Natural killer cell (primary cell): ENCODE data around the gene OMP. TPM values are rescaled to one million over a fixed set of nuclear protein-coding genes. Genes with fewer than 3 reads are reported as not detected.
A peak's percentile ranks its signal among the peaks of the same experiment; 100 is the strongest.
"Not testable (repeated sequence)": the region's sequence is repeated elsewhere in the genome, so short reads cannot be mapped to it uniquely, and the experiment has no call there.

Experiments used
- ATAC-seq, 3 donors: fragments of 150-1000 bp in 2 of 3; fragments of 200-7000 bp in 1 of 3; cut with Tn5 transposase; 1 replicate in 1 of 3; 2 replicates in 2 of 3; pipeline ENCODE4 v1.10.0; 2021; ENCODE audit warnings: mild to moderate bottlenecking in 2 of 3, moderate library complexity in 2 of 3
- DNase-seq, 2 donors: peaks; one replicate each; pipeline versions ENCODE4 v3.0.0 to v3.0.0-alpha.2; 2013 to 2021; ENCODE audit warnings: mixed read lengths in 1 of 2
- H3K27ac ChIP-seq: one replicate; pipeline ENCODE4 v1.5.1; 2013; ENCODE audit warnings: mild to moderate bottlenecking, low read length
- H3K27me3 ChIP-seq: one replicate; pipeline ENCODE4 v1.6.1; 2013; ENCODE audit warnings: low read length; ENCODE audit not compliant: control insufficient read depth, insufficient read depth
- H3K36me3 ChIP-seq: one replicate; pipeline ENCODE4 v1.6.1; 2013; ENCODE audit warnings: low read length; ENCODE audit not compliant: control insufficient read depth, insufficient read depth
- H3K4me1 ChIP-seq: one replicate; pipeline ENCODE4 v1.6.1; 2013; ENCODE audit warnings: low read length; ENCODE audit not compliant: control insufficient read depth, insufficient read depth
- H3K4me3 ChIP-seq: one replicate; pipeline ENCODE4 v1.5.1; 2013; ENCODE audit warnings: low read length
- H3K9me3 ChIP-seq: one replicate; pipeline ENCODE4 v1.6.1; 2013; ENCODE audit warnings: low read length; ENCODE audit not compliant: control insufficient read depth, insufficient read depth
- H3K27ac Mint-ChIP-seq, 2 donors: one replicate each; pipeline ENCODE4 v1.8.0; 2022; ENCODE audit warnings: mild to moderate bottlenecking in 2 of 2, mixed read lengths in 2 of 2, moderate library complexity in 1 of 2
- H3K27me3 Mint-ChIP-seq, 2 donors: one replicate each; pipeline ENCODE4 v1.8.0; 2022; ENCODE audit warnings: low read depth in 2 of 2, mixed read lengths in 2 of 2
- H3K36me3 Mint-ChIP-seq: one replicate; pipeline ENCODE4 v1.8.0; 2022; ENCODE audit warnings: mixed read lengths
- H3K4me1 Mint-ChIP-seq, 2 donors: one replicate each; pipeline ENCODE4 v1.8.0; 2022; ENCODE audit warnings: mixed read lengths in 2 of 2
- H3K4me3 Mint-ChIP-seq: one replicate; pipeline ENCODE4 v1.8.0; 2022; ENCODE audit warnings: mild to moderate bottlenecking, moderate library complexity, mixed read lengths
- H3K9me3 Mint-ChIP-seq, 2 donors: one replicate each; pipeline ENCODE4 v1.8.0; 2022; ENCODE audit warnings: mixed read lengths in 2 of 2
- CTCF ChIP-seq: fragments of 200-600 bp; IDR thresholded peaks from one replicate; pipeline ENCODE4 v1.8.0; 2022; ENCODE audit warnings: antibody characterized with exemption
- WGBS: methylation state at CpG from one replicate; pipeline ENCODE4 v1.1.7; 2013; ENCODE audit warnings: missing lambda C conversion rate; ENCODE audit not compliant: insufficient coverage; 5-methylcytosine and 5-hydroxymethylcytosine counted together
- intact Hi-C: fragments of 100-400 bp; cut with micrococcal nuclease; formaldehyde crosslinking; loops from one replicate; pipeline ENCODE4 v1.14.2; 2022
- total RNA-seq, 4 donors: library from RNA; stranded (reverse); fragments of 120-200 nt in 1 of 4; gene quantifications; one replicate each; pipeline versions ENCODE4 v1.2.3 to v1.2.4, GENCODE V29; 2013 to 2022

The OMP gene
- total RNA-seq, 3 donors from 2014 or later (not counting 1 experiment from before 2014, with no cell fraction given), result 0.82 to 1.4 (median 0.85) TPM

- Histone ChIP-seq H3K9me3 (no peaks in the 10 kb centered on the region), H3K4me3 (no peak overlapping the region), H3K4me1 (no peaks in the 10 kb centered on the region), H3K27me3 (no peaks in the 10 kb centered on the region), H3K36me3 (no peaks in the 10 kb centered on the region), H3K27ac (no peak overlapping the region)
- Mint-ChIP-seq H3K4me3 (no peak overlapping the region), H3K27me3 (no peaks in the 10 kb centered on the region), H3K36me3 (no peaks in the 10 kb centered on the region), H3K4me1 (peaks cover 9 to 15% of the 10 kb centered on the region in 2 donors), H3K9me3 (no peaks in the 10 kb centered on the region), H3K27ac (no peak overlapping the region)
- DNase-seq, result no peak
- no peak for ATAC-seq
- 90% methylated on average over 21 of the region's 21 CpGs for WGBS
- intact Hi-C loops, result no loop called here
- no peak for TF ChIP-seq CTCF
Observed at GRCh38 chr11:77095551-77096490, 6.8 kb upstream of the OMP start.

GRCh38 chr11:77096591-77097019 is 6.0 kb upstream of the OMP start:
- Mint-ChIP-seq H3K27ac (no peak overlapping the region), H3K27me3 (no peaks in the 10 kb centered on the region), H3K4me1 (peaks cover 4 to 13% of the 10 kb centered on the region in 2 donors), H3K4me3 (no peak overlapping the region), H3K36me3 (no peaks in the 10 kb centered on the region), H3K9me3 (no peaks in the 10 kb centered on the region)
- ATAC-seq (no peak), DNase-seq (no peak)
- Histone ChIP-seq H3K27ac (no peak overlapping the region), H3K27me3 (no peaks in the 10 kb centered on the region), H3K9me3 (no peaks in the 10 kb centered on the region), H3K4me3 (no peak overlapping the region), H3K4me1 (no peaks in the 10 kb centered on the region), H3K36me3 (no peaks in the 10 kb centered on the region)
- intact Hi-C loops, result no loop called here
- WGBS, result 91% methylated on average over 7 of the region's 8 CpGs
- TF ChIP-seq CTCF, result no peak

- DNase-seq, H3K9me3 ChIP-seq, H3K27me3 Mint-ChIP-seq, H3K9me3 Mint-ChIP-seq, H3K4me3 Mint-ChIP-seq, H3K27me3 ChIP-seq, H3K36me3 Mint-ChIP-seq, H3K36me3 ChIP-seq, H3K4me1 ChIP-seq, H3K27ac ChIP-seq, H3K4me3 ChIP-seq, H3K27ac Mint-ChIP-seq, intact Hi-C loops: not testable (repeated sequence)
- peaks cover 4 to 13% of the 10 kb centered on the region in 2 donors for H3K4me1 Mint-ChIP-seq
- ATAC-seq, result peak in 1 of 3 donors; percentile 57
- WGBS, result 72% methylated on average over 3 of the region's 4 CpGs
Observed at GRCh38 chr11:77097180-77097579, 5.5 kb upstream of the OMP start.

- Histone ChIP-seq H3K4me3 (no peak overlapping the region), H3K27ac (no peak overlapping the region), H3K4me1 (no peaks in the 10 kb centered on the region), H3K27me3 (no peaks in the 10 kb centered on the region), H3K9me3 (no peaks in the 10 kb centered on the region), H3K36me3 (no peaks in the 10 kb centered on the region)
- H3K36me3 Mint-ChIP-seq, result no peaks in the 10 kb centered on the region
- whole genome bisulfite sequencing, result 94% methylated on average over 14 of the region's 14 CpGs
- DNase-seq, result no peak
- TF ChIP-seq CTCF, result no peak
- no peak for ATAC-seq
- intact Hi-C loops, result no loop called here
- H3K9me3 Mint-ChIP-seq, result no peaks in the 10 kb centered on the region
- no peak overlapping the region for H3K4me3 Mint-ChIP-seq
- no peak overlapping the region for H3K27ac Mint-ChIP-seq
- peaks cover 4 to 13% of the 10 kb centered on the region in 2 donors for H3K4me1 Mint-ChIP-seq
- H3K27me3 Mint-ChIP-seq, result no peaks in the 10 kb centered on the region
Observed at GRCh38 chr11:77100166-77101042, 2.2 kb upstream of the OMP start.
